HG02610 (cell line): ENCODE data around the gene BAG5.
"Not testable (repeated sequence)": the region's sequence is repeated elsewhere in the genome, so short reads cannot be mapped to it uniquely, and the experiment has no call there.

Source experiments
- ATAC-seq: cut with Tn5 transposase; IDR thresholded peaks from one replicate; pipeline ENCODE4 v1.9.1; 2021; ENCODE audit warnings: mild to moderate bottlenecking, moderate library complexity; ENCODE audit not compliant: unreplicated experiment

Gene BAG5

DNA sequence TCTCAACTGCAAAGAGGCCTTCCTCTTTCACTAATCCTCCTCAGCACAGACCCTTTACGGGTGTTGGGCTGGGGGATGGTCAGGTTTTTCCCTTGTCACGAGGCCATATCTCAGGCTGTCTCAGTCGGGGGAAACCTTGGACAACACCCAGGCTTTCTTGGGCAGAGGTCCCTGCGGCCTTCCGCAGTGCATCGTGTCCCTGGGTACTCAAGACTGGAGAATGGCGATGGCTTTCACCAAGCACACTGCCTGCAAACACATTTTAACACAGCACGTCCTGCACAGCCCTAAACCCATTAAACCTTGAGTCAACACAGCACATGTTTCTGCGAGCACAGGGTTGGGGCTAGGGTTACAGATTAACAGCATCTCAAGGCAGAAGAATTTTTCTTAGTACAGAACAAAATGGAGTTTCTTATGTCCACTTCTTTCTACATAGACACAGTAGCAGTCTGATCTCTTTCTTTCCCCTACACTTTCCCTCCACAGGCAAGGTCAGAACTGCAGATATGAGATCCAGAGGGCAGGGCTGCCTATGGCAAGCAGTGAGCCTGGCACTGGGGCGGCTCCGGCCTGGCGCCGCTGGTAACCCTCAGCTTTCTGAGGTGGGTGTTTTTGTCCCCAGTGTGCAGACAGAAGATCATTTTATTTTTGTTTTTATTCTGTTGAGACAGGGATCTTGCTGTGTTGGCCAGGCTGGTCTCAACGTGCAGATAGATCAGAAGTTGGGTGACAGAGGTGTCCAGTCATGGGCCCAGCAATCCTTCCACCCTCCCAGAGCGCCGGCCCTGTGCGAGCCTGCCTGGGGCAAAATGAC, 36.8 kb downstream of the BAG5 start:
- ATAC-seq: not testable (repeated sequence)

GRCh38 chr14:103524002-103524935, 38.2 kb downstream of the BAG5 start:
- no peak for ATAC-seq

DNA sequence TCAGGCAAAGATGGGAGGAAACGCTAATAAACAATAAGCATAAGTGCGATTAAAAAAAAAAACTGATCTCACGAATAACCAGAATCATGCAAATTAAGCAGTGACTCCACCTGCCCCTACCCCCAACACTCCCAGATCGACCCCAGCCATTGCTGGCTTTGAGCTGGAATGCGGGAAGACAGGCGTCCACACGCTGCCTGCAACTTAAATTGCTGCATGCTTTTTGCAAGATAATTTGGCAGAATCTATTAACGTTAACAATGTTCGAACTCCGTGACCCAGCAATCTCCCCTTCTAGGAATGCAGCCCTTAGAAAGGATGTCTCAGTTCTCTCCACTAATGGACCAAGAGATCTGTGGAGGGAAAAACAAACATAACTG, 38.9 kb downstream of the BAG5 start:
- ATAC-seq: no peak

- no peak for ATAC-seq
These were observed 39.5 kb downstream of the BAG5 start, which contains the start of gene CKB for GRCh38 chr14:103522649-103523574. CKB (minus strand) TSS chr14:103522830; CDS start chr14:103522493, 337 bp downstream.

GRCh38 chr14:103521951-103522563, 40.4 kb downstream of the BAG5 start:
- ATAC-seq: no peak

DNA sequence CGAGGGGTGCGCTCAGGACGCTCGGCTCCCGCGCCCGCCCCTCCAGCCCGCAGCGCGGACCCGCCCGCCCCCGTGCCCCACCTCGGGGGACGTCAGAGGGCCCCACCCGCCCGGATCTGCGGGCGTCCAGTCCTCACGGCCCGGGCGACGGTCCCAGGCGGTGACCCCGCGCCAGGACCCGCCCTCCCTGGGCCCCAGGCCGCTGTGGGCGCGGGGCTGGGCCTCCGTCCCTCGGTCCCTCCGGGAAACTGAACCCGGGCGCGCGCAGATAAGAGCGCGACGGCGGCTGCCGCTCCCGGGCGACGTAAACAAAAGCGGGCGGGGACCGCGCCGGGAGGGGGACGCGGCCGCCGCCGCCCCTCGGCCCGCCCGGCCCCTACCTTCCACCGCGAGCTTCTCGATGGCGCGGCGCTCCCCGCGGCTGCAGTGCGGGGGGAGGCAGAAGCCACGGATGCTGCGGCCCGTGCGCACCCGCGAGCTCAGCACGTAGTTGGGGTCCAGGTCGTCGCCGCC, 41.0 kb downstream of the BAG5 start:
- ATAC-seq: no peak

- no peak for ATAC-seq
These were observed 41.6 kb downstream of the BAG5 start for GRCh38 chr14:103520657-103521437.

DNA sequence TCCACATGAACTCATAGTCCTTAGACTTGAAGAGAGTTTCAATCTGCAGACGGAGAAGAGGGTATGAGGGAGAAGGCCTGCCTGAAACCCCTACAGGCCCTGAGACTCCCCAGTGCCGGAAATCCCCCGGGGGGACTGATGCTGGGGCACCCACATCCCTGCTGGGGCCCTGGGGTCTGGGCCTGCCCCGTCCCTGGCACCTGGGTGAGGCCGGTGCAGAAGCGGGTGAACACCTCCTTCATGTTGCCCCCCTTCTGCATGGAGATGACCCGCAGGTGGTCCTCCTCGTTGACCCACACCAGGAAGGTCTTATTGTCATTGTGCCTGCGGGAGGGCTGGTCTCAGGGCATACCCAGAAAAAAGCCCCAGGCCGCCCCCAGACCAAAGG, 42.2 kb downstream of the BAG5 start:
- no peak for ATAC-seq

GRCh38 chr14:103519837-103520212, 42.6 kb downstream of the BAG5 start:
- no peak for ATAC-seq

DNA sequence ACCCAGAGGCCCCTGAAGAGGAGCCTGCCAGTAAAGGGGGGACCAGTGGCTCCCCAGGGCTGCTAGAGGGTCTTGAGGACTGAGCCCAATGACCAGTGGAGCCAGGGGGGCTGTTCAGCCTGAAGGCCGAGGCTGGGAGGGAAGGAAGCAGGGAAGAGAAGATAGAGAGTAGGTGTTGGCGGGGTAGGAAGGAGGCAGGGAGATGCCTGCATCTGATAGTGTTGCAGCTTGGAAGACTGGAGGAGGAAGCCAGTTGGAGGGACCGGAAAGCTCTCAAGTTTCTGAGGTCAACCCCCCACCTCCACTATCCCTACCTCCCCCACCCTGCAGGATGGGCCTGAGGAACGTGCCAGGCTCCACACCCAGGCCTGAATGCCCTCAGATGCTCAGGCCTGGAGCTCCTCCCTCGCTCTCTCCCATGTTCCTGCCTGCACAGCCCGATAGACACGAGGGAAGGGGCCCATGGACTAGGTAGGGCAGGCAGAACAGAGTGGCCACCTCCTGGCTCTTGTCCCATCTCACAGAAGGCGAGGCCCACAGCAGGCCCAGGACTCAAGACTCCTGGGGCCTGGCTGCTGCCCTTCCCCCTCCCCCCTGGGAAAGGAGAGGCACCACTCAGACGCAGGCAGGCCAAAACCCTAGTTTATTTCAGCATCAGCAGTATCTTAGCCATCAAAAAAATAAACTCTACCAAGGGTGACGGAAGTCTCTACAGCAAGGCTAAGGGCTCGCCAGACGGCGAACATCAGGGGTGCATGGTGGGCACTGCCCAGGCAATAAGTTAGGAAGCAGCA, 43.2 kb downstream of the BAG5 start:
- no peak for ATAC-seq

- no peak for ATAC-seq
These were observed 43.9 kb downstream of the BAG5 start for GRCh38 chr14:103518422-103519042.

DNA sequence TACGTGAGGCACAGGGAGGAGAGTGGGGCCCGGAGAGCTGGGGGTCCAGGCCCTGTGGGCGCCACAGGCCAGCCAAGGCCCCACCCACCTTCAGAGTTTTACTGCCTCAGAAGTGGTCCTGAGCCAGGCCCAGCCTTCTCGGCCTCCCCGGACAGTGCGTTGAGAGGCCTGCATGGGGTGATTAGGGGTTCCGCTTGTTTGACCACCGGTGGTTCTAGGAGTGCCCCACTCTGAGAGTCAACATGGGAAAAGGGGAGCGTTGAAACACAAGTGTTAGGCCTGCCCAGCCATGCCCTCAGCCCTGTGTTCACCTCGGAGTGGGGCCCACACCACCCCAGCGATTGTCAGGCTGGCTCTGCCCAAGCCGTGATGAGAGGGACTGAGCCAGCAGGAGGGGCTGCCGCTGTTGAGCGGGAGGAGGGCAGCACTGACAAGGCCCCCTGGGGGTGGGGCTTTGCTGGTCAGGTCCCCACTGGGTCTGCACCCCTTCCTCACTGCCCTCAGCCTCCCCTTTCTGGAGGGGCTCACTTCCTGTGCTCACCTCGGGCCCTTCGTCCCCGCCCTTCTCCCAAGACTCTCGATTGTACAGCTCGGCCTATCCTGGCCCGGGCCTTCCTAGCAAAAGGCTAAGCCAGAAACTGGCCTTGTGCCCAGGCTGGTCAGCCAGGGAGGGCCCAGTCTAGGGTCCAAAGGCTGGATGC, 44.6 kb downstream of the BAG5 start:
- ATAC-seq: no peak

GRCh38 chr14:103517174-103517566, 45.3 kb downstream of the BAG5 start:
- no peak for ATAC-seq

- no peak for ATAC-seq
These were observed 45.9 kb downstream of the BAG5 start for GRCh38 chr14:103516426-103517173.

DNA sequence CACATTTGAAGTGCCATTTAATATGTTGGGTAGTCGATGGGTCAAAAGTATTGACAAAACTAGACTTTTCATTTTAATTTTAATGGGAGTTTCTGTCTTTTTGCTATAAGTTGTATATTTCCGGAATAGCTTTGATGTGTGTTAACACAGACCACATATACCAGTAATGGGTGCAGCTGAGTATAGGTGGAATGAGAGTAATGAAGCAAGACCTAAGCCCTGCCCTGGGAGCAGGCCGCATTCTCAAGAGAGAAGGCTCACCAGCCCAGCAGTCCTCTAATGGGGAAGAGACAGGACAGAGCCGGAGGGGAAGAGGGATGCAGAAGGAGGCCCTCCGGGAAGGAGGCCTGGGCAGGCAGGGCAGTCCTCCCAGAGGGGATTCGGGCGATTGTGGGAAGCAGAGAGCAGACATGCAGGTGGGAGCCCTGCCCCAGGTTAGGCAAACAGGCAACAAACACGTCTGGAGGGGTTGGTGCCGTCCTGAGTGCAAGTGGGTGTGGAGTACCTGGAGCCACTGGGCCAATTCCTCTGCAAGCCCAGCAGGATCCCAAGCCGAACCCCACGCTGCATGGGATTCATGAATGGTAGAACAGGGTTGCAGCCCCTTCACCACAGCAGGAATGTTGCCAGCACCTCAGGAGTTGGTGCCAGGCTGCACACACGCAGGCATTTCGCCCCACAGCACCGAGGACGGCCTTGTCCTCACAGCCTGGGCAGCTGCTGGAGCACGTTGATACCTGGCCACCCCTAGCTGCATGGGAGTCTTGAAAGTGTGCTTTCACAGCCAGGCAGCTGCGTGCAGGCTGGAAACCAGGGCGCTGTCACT, 47.6 kb downstream of the BAG5 start:
- no peak for ATAC-seq
